ENCODE measurements around the gene NEUROD2. TPM values are rescaled to one million over a fixed set of nuclear protein-coding genes. Genes with fewer than 3 reads are reported as not detected.

NEUROD2 gene
- polyA plus RNA-seq, 3 donors, result 0.01 to 0.06 (median 0.04) TPM

GRCh38 chr17:39582658-39583057 lies 25.1 kb downstream of the NEUROD2 start:
- DNase-seq, result no peak

DNA sequence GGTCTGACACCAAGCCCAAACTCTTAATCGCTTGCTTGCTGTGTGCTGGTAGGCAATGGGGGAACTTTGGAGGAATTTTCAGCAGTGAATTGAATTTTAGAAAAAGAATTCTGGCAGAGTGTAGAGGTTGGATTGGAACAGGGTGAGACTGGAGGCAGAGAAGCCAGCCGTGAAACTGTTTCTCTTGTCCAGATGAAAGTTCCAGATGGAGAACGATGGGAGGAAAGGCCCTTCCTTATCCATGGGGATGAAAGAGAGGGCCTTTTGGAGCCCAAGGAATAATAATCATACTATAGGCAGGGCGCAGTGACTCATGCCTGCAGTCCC lies 26.0 kb downstream of the NEUROD2 start:
- no peak for DNase-seq

- no peak for DNase-seq
Observed at GRCh38 chr17:39581071-39581758, 26.5 kb downstream of the NEUROD2 start.

DNA sequence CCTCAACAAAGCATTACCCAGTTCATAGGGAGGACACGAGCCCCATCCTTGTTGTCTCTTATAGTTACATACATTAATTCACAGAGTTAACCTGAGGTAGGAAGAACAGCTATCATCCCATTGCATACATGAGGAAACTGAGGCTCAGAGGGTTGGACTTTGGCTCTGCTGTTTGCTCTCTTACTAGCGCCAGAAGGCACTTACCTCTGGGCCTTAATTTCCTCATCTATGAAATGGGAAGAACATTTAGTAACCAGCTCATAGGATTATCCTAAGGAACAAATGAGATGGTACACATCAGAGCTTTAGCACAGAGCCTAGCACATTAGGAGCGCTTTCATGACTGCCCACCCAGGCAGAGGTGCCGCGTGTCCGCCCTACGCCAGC lies 27.6 kb downstream of the NEUROD2 start:
- no peak for DNase-seq

GRCh38 chr17:39579318-39580081 lies 28.2 kb downstream of the NEUROD2 start:
- no peak for DNase-seq

DNA sequence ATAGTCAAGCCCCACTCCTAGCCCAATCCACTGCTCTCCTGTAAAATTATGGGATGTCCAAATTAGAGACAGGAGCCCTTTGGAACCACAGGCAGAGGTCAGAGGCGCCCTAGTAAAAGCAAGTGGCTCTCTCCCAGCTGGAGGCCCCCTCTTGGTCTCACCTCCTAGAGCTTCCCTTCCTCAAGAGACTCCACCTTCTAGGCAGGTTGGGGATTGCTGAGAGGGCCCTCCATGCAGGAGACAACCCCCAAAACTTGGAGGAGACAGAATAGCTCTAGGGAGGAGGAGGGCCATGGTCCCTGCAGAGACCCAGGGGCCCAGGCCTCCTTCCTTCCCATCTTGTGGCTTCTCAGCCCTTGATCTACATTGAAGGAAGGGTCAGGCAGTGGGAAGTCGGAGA lies 29.4 kb downstream of the NEUROD2 start:
- DNase-seq, result no peak

GRCh38 chr17:39576187-39576586 lies 31.5 kb downstream of the NEUROD2 start:
- DNase-seq, result no peak

- peak; percentile 58 for DNase-seq
Observed at GRCh38 chr17:39573447-39574298, 34.0 kb downstream of the NEUROD2 start.

DNA sequence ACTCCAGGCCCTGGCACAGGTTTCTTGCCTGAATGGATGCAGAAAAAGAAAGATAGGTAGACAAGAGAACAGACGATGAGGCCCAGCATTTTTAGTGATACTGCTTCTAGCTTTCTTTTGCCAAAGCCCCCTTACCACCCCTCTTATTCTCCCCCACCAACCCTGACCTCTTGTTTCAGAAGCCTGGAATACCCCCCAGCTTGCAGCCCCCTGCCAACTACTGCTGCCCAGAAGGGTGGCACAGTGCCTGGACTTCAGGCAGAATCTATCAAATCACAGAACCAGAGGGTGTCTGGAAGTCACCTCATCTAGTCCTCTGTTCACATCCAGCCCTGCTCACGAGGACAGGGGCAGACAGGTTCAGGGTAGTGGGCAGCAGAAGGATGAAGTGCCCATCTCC lies 35.6 kb downstream of the NEUROD2 start:
- DNase-seq, result no peak

GRCh38 chr17:39569126-39569525 lies 38.6 kb downstream of the NEUROD2 start:
- no peak for DNase-seq

- DNase-seq, result no peak
Observed at GRCh38 chr17:39568702-39569101, 39.0 kb downstream of the NEUROD2 start.

DNA sequence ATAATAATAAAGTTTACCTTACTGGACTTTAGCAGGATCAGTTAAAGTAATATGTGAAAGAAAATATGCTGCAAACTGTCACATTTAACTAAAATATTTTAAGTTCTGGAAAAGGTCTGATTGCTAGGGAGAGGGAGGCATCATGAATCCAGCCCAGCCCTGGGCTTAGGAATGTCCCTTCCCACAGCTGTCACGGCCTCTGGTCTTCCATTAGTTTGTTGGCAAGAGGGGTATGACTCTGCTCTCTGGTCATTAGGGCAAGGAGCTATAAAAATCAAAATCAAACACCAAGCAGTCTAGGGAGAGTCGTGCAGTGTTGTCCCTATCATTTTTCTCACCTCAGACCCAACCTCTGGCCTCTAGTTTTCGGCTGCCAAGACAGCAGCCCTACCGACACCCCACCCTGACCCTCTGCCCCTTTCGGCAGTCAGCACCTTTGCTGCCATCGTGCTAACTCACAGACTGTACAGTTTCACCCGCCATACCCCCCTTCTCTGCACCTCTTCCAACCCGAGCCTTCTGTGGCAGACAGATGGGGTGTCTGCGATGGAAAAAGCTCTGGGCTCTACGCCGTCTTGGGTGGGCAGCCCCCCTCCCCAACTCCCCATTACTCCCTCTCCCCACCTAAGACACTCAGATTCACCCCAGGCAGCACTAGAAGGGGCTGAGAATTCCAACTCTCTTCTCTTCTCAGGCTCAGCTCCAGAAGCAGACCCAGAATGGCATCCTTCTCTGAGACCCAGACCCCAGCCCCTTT lies 41.4 kb downstream of the NEUROD2 start:
- DNase-seq, result no peak

DNA sequence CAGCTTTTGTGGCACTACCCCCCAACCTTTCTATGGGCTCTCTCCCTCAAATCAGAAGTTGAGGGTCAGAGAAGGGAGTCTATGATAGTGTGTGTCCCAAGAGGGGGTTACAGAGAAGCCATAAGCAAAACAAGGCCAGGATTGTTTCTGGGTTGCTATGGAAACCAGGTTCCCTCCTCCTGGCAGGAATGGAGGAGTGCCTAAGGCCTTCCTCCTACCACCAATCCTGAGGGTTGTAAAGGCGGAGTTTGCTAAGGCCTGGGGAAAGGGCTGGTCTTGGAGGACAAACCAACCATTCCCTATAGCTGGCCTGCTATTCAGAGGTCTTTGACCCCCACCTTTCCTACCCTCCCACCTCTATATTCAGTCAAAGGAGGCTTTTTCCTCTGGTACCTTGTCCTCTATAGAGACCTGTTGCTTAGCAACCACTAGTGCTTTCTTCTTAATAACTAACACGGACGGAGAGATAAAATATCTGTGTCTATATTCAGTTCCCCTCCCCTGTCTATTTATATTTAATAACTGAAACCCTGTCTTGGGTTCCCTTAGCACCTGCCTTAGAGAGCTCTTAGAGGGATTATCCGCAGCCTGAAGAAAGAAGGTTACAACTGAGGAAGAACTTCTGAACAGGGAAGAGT lies 43.4 kb downstream of the NEUROD2 start:
- DNase-seq, result peak; percentile 37

GRCh38 chr17:39563476-39563875 lies 44.2 kb downstream of the NEUROD2 start:
- DNase-seq, result peak; percentile 46

DNA sequence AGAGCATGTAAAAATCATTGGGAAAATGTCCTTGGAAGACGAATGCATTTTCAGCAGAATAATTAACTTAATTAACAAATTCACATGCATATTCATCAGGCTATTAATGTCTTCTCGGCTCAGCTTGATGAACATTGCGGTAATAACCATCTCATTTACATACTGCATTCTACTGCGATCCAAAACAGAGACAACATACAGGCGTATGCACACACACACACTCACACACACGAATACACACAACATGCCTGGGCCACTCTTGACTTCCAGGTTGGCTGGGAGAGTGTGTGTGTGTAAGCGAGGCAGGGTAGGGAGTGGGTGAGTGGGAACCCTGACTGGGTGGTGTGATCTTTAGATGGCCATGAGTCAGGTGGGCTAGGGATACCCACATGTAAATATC lies 44.7 kb downstream of the NEUROD2 start:
- DNase-seq, result no peak

GRCh38 chr17:39562395-39562794 lies 45.3 kb downstream of the NEUROD2 start:
- no peak for DNase-seq

GRCh38 chr17:39556423-39556822 lies 51.3 kb downstream of the NEUROD2 start:
- DNase-seq, result no peak

- no peak for DNase-seq
Observed at GRCh38 chr17:39555368-39555767, 52.4 kb downstream of the NEUROD2 start.

All from renal pelvis (tissue), 4 donors.